Head of caudate nucleus (tissue), 42 donors: ENCODE data around the gene DOCK6.

Experiments used
- DNase-seq, 42 donors: peaks; one replicate each; pipeline versions ENCODE4 v3.0.0 to v3.0.0-alpha.2; 2020 to 2021; ENCODE audit warnings: mixed read lengths in 7 of 42
- intact Hi-C: fragments of 100-400 bp; cut with DNase I; formaldehyde crosslinking; loops from one replicate; pipeline ENCODE4 v1.15.0; 2022

Gene DOCK6

DNA sequence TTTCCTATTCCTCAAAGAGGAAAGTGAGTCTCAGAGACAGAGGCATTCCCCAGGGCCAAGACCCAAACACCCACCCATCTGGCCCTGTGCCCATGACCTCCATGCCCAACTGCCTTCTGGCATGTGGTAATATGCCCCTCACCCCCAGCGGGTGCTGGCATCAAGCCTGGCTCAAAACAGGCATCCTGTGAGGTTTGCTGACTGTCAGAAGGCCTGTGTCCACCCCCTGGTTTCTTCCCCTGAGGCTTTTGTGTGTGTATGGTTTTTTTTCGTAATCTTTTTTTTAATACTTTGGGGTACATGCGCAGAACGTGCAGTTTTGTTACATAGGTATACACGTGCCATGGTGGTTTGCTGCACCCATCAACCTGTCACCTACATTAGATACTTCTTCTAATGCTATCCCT lies 57.4 kb downstream of the DOCK6 start:
- intact Hi-C loops = loop anchor here (5.0 kb wide), 1 partner anchor 63 kb away; no protein-coding TSS in a partner anchor
- peak in 1 of 42 donors; percentile 4 for DNase-seq

DNA sequence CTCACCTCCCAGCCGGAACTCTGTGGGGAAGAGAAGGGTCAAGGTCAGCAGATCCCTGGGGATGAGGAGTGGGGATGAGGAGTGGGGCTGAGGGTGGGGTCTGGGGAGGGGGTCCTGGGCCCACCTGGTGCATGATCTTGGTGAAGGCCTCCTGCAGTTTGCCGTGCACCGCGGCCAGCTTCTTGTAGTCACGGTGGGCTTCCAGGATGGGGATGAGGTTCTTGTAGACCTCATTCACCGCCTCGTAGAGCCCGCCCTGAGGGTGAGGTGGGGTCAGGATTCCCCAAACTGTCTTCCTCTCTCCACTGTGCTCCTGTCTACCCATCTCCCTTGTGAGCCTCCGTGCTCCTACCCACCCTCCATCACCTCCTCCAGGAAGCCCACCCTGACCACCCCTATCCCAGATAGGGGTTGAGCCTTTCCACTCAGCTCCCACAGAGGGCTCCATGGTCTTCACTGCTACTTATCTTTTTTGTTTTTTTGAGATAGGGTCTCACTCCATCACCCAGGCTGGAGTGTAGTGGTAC lies 58.2 kb downstream of the DOCK6 start:
- no peak for DNase-seq
- intact Hi-C loops = loop anchor here (5.0 kb wide), 1 partner anchor 62 kb away; no protein-coding TSS in a partner anchor

DNA sequence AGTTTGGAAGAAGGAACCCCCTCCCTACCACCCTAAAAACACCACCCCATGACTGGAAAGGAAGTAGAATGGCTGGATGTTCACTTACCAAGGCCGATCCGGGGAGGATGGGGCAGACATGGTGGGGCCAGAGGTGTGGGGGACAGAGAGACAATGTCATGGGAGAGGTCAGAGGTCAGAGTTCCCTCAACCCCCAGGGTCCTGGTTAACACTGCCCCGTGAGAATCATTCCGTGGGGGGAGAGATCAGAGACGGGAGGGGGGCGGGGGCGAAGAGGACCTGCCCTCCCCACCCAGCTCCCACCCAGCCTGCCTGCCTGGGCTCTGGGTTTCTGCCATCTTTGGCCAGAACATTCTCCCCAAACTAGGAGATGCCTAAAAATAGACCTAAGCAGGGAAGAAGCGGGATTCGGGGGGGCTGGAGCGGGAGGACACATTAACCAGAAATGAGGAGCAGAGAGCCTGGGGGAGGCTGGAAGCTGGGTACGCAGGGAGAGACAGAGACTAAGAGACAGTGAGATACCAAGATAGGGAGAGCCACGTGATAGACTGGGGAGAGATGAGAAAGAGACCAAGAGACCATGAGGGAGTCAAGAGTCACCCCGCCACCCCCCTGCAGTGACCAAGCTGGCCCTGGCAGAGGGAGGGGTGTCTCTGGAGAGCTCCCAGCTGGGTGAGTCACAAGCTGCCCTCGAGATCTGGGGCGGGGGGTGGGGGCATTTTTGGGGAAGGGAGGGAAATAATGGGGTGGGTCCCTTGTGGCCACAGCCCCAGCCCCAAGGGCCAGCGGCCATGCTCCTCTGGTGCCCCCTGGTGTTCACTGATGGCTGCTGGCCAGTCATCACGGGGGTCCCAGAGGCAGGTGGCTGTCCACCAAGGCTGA lies 58.9 kb downstream of the DOCK6 start:
- peak in 40 of 42 donors; percentile 20 to 90 (median 66) for DNase-seq
- intact Hi-C loops = loop anchor here (5.0 kb wide), 1 partner anchor 61 kb away; no protein-coding TSS in a partner anchor

DNA sequence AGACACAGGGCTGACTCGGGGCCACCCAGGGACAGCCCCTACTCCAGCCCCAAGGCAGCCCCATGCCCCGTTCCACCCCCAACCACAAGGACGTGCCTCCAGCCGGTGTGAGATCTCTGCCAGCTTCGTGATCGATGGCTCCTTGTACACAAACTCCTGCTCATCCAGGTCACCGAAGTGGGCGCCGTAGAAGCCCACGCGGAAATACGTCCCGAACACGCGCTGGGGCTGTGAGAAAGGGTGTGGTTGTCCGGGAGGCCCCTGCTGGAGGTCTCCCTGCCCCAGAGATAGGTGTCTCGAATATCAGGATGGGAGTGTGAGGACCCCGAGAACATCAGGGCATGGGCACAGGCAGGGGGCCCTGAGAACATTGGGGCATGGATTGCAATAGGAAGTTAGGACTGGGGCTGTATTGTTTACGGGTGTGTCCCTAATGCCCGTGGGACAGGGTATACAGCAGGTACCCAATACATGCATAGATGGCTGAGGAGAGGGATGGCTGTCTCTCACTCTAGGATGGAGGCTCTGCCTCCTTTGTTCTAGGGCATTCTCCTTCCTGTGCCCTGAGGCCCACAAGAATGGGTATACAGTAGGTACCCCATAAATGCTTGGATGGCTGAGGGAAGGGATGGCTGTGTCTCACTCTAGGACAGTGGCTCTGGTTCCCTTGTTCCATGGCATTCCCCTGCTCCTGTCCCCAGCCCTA lies 59.7 kb downstream of the DOCK6 start:
- intact Hi-C loops = loop anchor here (5.0 kb wide), 1 partner anchor 60 kb away; no protein-coding TSS in a partner anchor
- DNase-seq = no peak

DNA sequence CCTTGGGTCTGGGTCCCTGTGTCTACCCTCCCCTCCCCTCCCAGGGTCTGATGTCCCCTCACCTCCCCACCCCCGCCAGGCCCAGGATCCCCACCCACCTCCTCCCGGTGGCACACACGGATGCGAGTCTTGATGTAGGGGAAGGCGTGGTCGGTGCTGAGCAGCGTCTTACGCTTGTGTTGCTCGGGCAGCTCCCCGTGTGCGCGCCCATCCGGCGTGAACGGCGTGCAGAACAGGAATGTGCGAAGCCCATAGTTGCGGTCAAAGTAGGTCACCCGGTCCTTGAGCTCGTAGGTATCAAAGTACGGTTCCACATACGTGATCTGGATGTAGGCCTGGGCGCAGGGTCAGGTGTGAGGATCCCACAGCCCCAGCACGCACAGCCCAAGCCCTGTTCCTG lies 60.5 kb downstream of the DOCK6 start:
- intact Hi-C loops = loop anchor here (5.0 kb wide), 1 partner anchor 59 kb away; no protein-coding TSS in a partner anchor
- no peak for DNase-seq

DNA sequence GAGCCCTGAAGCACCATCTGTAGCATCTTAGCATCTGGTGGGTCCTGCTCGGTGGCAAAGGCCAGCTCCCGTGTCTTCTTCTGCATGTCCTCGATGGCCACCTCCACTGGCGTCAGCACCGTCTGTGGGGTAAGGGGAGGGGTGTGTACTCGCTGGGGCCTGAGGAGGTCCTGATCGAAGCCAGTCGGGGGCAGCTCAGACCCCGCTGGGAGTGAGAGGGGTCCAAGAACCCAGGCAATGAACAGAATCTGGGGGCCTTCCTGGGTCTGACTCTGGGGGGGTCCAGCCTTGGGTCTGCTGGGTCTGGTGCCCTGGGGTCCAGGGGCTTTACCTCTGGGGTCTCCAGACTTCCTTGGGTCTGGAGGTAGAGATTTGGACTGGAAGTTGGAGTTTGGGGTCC lies 61.4 kb downstream of the DOCK6 start:
- no peak for DNase-seq
- intact Hi-C loops = loop anchor here (5.0 kb wide), 1 partner anchor 59 kb away; no protein-coding TSS in a partner anchor

DNA sequence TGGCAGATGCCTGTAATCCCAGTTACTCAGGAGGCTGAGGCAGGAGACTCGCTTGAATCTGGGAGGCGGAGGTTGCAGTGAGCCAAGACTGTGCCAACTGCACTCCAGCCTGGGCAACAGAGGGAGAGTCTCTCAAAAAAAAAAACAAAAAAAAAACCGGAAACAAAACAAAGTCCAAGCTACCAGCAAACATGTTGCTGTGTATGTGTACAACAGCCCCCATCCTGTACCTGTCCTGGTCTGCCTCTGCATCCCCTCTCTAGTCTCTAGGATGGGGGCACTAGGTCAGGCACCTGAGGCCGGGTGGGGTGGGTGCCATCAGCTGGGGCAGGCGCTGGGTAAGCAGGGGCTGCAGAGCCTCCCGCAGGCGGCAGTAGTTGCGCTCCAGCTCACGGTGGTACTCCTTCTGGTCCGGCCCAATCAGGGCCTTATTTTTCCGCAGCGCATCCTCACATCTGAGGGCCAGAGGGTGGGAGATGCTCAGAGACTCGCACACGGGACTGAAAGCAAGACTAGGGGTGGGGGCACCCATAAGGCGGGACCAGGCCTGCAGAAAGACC lies 62.2 kb downstream of the DOCK6 start:
- no peak for DNase-seq
- intact Hi-C loops = loop anchor here (5.0 kb wide), 1 partner anchor 58 kb away; no protein-coding TSS in a partner anchor

DNA sequence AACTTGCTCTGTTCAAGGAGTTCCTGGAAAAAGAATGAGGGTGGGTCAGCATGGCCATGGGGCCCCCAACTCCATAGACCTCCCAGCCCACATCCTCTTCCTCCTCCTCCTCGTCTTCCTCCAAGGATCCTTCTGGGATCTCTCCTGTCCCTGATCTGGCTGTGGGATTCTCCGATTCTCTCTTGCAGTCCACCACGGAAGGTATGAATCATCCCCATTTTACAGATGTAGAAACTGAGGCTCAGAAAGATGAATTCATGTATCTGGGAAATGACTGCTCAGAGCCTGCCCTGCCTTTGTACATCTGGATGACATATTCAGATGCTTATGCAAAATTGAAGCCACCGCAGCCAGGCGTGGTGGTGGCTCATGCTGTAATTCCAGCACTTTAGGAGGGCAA lies 62.8 kb downstream of the DOCK6 start:
- intact Hi-C loops = no loop called here
- DNase-seq = no peak

DNA sequence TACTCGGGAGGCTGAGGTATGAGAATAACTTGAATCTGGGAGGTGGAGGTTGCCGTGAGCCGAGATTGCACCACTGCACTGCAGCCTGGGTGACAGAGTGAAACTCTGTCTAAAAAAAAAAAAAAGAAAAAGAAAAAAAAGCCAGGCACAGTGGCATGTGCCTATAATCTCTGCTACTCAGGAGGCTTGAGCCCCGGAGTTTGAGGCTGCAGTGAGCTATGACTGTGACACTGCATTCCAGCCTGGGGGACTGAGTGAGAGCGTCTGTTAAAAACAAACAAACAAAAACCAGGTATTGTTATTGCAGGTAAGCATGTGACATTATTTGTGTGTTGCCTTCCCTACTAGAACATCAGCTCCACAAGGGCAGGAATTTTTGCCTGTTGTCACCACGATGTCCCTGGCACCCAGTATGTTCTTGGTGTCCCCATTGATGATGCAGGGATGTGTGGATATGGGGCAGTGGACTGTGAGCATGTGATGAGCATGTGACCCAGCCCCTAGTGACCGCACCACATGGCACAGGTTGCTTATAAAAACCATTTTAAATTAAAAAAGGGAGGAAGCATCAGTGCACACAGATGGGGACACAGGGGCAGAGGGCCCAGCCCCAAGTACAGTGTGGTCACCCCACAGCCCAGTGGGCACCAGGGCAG lies 63.4 kb downstream of the DOCK6 start:
- intact Hi-C loops = no loop called here

DNA sequence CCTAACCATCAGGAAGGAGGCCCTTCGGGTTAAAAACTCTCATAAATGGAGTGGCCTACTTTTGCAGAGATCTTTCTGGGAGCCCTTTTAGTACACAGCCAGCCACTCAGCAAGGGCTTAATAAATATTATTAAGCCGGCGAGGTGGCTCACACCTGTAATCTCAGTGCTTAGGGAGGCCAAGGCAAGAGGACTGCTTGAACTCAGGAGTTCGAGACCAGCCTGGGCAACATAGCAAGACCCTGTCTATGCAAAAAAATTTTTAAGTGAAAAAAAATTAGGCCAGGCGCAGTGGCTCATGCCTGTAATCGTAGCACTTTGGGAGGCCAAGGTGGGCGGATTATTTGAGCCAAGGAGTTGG lies 64.2 kb downstream of the DOCK6 start:
- intact Hi-C loops = no loop called here
- no peak for DNase-seq

More for the DNA sequence above, 63.4 kb downstream of the DOCK6 start:
- DNase-seq = no peak

DNA sequence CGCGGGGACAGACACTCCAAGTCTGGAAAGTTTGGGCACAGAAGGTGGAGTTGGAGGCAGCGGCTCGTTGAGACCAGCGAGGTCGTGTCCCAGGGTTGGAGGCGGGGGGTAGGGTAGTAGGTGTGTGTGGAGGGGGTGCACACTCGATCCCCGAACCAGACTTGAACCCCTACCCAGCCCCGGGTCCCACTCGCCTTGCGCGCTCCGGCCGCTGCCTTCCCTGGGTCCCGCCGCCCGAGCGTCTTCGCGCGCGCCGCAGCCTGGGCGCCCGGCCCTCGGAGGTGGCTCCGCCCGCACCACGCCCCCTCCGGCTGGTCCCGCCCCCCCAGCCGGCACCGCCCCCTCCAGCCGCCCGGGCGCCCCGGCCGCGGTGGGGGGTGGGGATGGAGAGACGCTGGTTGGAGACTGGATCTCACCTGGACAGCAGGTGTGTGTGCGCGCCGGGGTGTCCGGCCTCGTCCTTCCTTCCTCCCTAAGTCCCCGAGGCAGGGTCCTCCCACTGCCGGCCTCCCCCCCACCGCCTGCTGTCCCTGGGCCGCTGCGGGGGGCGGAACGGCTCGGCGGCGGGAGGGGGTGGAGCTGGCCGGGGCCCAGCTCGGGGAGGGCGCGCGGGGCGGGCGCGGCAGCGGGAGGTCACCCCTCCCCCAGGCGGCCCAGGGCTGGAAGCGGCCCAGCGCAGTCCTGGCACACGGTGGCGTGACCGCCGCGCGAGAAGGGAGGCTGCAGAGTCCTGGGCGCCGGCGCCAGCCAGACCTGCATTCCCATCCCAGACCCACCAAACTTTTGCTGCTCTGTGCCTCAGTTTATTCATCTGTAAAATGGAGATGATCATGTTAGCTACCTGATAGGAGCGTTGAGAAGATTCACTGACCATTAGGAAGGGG lies 64.8 kb downstream of the DOCK6 start, which contains the start of gene KANK2:
TSS of gene KANK2 (minus strand) at position 255 of the 884 bp plus-strand sequence. CDS start 3,034 bp downstream, outside the sequence.
- intact Hi-C loops = no loop called here
- DNase-seq = peak; percentile 26 to 91 (median 81)

DNA sequence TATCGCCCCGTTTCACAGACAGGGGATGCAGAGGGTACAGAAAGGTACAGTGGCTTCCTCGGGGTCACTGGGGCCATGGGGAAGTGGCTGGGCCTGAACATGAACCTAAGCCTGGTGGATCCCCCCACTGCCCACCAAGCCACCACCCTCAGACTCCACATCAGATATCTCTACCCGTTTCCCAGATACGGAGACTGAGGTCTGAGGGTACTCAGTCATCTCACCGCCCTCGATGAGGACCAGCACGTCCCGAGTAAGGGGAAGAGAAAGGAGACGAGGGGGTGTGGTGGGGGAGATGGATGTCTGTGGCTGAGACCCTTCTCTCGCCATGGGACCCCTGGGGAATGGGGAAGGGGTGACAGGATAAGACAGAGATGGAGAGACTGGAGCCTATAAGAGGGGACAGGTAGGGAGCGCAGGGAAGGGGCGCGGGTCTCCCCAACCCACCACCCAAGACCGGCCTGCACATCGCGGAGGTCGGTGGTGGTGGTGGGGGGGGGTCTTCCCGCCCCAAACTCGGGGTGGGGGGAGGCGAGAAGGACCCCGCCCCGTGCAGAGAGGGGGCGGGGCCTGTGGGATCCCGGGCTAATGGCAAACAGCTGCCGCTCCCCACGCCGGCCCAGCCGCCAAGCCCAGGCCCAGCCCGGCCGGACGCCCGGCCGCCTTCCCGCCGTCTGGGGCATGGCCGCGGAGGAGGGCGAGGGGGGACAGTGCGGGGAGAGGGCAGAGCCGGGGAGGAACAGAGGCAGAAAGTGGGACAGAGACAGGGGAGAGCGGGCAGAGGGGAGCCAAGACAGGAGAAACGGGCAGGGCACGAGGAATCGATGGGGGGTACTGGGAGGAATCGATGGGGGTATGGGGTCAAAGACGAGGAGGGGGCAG lies 65.7 kb downstream of the DOCK6 start:
- intact Hi-C loops = no loop called here
- peak in 11 of 42 donors; percentile 7 to 48 (median 17) for DNase-seq

DNA sequence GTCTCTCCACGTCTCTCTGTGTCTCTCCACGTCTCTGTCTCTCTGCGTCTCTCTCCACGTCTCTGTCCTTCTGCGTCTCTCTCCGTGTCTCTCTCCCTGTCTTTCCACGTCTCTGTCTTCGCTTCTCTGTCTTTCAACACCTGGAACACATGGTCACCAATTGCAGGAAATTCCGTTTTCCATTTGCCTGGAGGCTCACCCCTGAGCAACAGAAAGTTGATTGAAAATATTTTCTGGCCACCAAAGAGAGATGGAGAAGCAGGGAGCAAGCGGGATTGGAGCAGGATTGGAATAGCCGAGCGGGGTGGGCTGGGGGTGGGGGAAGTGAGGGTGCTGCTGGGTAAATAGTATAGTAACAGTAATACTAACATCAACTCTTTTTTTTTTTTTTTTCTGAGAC lies 66.6 kb downstream of the DOCK6 start:
- no peak for DNase-seq
- intact Hi-C loops = no loop called here

DNA sequence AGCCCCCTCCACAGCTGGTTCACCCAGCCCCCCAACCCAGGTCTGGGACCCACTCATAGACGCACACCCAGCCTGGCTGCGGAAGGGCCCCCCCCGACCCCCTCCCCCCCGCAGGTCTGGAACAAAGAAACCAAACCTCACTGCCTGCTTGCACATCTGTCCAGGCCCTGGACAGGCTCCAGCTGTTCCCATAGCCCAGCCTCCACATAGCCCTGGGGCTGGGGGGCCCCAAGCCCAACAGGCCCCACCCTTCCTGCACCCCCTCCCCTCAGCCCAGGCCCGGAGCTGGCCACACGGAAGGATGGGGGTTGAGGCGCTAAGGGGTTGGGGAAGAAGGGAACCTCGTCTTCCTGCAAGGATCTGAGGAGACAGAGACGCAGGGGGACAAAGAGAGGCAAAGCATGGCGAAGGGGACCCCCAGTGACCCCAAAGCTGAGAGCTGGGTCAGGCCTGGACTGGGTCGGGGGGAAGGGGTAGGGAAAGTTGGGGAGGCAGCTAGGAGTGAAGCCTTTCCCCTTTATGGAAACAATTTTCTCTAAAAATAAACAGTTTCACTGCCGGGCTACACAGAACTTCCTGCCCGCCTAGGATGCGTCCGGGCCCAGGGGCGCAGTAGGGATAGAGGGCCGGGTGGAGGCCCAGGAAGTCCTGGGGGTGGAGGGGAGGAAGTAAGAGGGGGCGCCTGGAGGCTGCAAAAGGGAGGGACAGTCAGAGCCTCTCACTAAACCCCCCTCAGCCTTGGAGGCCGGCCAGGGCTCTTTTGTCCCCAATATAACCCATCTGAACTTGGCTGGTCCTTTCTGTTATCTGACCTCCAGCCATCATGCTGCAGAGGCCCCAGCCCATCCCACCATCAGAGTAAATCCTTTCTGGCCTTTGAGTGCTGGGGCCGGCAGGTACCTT lies 67.4 kb downstream of the DOCK6 start:
- no peak for DNase-seq
- intact Hi-C loops = no loop called here

DNA sequence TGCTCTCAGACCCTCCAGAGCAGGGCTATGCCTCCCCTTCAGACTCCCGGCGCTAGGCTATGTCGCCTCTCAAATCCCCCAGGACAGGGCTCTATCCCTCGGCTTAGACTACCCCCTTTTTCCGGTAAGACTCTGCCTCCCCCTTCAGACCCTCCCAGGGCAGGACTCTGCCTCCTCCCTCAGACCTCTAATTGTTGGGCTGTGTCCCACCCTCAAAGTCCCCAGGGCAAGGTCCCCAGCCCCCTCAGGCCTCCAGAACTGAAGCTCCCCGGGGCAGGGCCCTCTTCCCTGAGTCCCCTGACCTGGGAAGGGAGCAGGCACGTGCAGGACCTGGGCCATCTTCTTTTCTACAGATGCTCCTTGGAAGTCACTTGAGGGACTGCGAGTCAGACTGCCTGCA lies 68.2 kb downstream of the DOCK6 start:
- DNase-seq = no peak
- intact Hi-C loops = no loop called here
